Colonic mucosa (tissue), 4 donors: Measurements from ENCODE around the gene FGFR3. TPM values are rescaled to one million over a fixed set of nuclear protein-coding genes. Genes with fewer than 3 reads are reported as not detected.

Experiments
- DNase-seq: peaks from one replicate; pipeline ENCODE4 v3.0.0-alpha.2; 2020
- H3K27ac ChIP-seq: fragments of 200-600 bp; one replicate; pipeline ENCODE4 v1.8.0; 2021
- H3K27me3 ChIP-seq: fragments of 200-600 bp; one replicate; pipeline ENCODE4 v1.8.0; 2021
- H3K36me3 ChIP-seq: fragments of 200-600 bp; one replicate; pipeline ENCODE4 v1.8.0; 2021
- H3K4me1 ChIP-seq: fragments of 200-600 bp; one replicate; pipeline ENCODE4 v1.8.0; 2021; ENCODE audit warnings: mild to moderate bottlenecking
- H3K4me3 ChIP-seq: fragments of 200-600 bp; one replicate; pipeline ENCODE4 v1.8.0; 2021
- H3K9ac ChIP-seq, 2 donors: one replicate each; pipeline ENCODE4 v1.7.0; 2013; ENCODE audit warnings: control low read depth in 2 of 2, low read depth in 2 of 2, low read length in 2 of 2
- H3K9me3 ChIP-seq: fragments of 200-600 bp; one replicate; pipeline ENCODE4 v1.8.0; 2021
- CTCF ChIP-seq: fragments of 200-600 bp; IDR thresholded peaks from one replicate; pipeline ENCODE4 v1.8.0; 2022; ENCODE audit warnings: antibody characterized with exemption, mild to moderate bottlenecking
- intact Hi-C: fragments of 100-400 bp; cut with DNase I; formaldehyde crosslinking; loops from one replicate; pipeline ENCODE4 v1.14.1; 2022
- total RNA-seq, 2 donors: library from RNA; stranded (reverse); fragmentation: NEBNext Ultra II Directional in 1 of 2; extraction: Animal tissue kit (Norgen Biotek cat#: 25700) in 1 of 2; gene quantifications; one replicate each; pipeline ENCODE4 v1.2.1, GENCODE V29; 2021
- donor health status: healthy.
- donor health status: DM: no; HTN: no; CAD: no.
- donor health status: DM: no; HTN: no; CAD: no.

FGFR3 gene
- total RNA-seq, 2 donors from 2014 or later: 32.3 to 52.9 TPM

GRCh38 chr4:1787411-1788077 is 5.5 kb upstream of the FGFR3 start:
- Histone ChIP-seq H3K9me3 (no peaks in the 10 kb centered on the region), H3K27me3 (no peaks in the 10 kb centered on the region), H3K27ac (no peak overlapping the region), H3K4me3 (no peak overlapping the region), H3K36me3 (no peaks in the 10 kb centered on the region), H3K4me1 (no peaks in the 10 kb centered on the region), H3K9ac (no peak overlapping the region)
- no peak for TF ChIP-seq CTCF
- intact Hi-C loops: no loop called here
- no peak for DNase-seq

- Histone ChIP-seq H3K4me3 (no peak overlapping the region), H3K36me3 (no peaks in the 10 kb centered on the region), H3K9ac (no peak overlapping the region), H3K4me1 (no peaks in the 10 kb centered on the region), H3K27ac (no peak overlapping the region), H3K9me3 (no peaks in the 10 kb centered on the region), H3K27me3 (no peaks in the 10 kb centered on the region)
- intact Hi-C loops: no loop called here
- no peak for TF ChIP-seq CTCF
- no peak for DNase-seq
These were observed 4.7 kb upstream of the FGFR3 start for GRCh38 chr4:1788254-1788973.

GRCh38 chr4:1789552-1789951 is 3.5 kb upstream of the FGFR3 start:
- DNase-seq: no peak
- Histone ChIP-seq H3K4me1 (no peaks in the 10 kb centered on the region), H3K9me3 (no peaks in the 10 kb centered on the region), H3K27me3 (peaks cover 2% of the 10 kb centered on the region), H3K9ac (no peak overlapping the region), H3K36me3 (no peaks in the 10 kb centered on the region), H3K27ac (no peak overlapping the region), H3K4me3 (no peak overlapping the region)
- no peak for TF ChIP-seq CTCF
- intact Hi-C loops: no loop called here

GRCh38 chr4:1790005-1790404 is 3.1 kb upstream of the FGFR3 start:
- intact Hi-C loops: no loop called here
- Histone ChIP-seq H3K27ac (no peak overlapping the region), H3K36me3 (no peaks in the 10 kb centered on the region), H3K4me1 (no peaks in the 10 kb centered on the region), H3K9me3 (no peaks in the 10 kb centered on the region), H3K4me3 (no peak overlapping the region), H3K27me3 (peaks cover 7% of the 10 kb centered on the region), H3K9ac (no peak overlapping the region)
- TF ChIP-seq CTCF: no peak
- no peak for DNase-seq

- Histone ChIP-seq H3K9me3 (no peaks in the 10 kb centered on the region), H3K27me3 (peaks cover 26% of the 10 kb centered on the region)
These were observed 798 bp upstream of the FGFR3 start for GRCh38 chr4:1792158-1792831.

More at GRCh38 chr4:1792158-1792831, 798 bp upstream of the FGFR3 start:
- Histone ChIP-seq H3K4me1 (peaks cover 6% of the 10 kb centered on the region), H3K9ac (no peak overlapping the region), H3K27ac (no peak overlapping the region), H3K4me3 (no peak overlapping the region), H3K36me3 (no peaks in the 10 kb centered on the region)
- no peak for DNase-seq
- TF ChIP-seq CTCF: no peak
- intact Hi-C loops: no loop called here
